Activated B cell treated with CpG ODN at 0.5 μM for 24 hours (primary cell): Measurements from ENCODE around the gene GOLGA6L9. TPM values are rescaled to one million over a fixed set of nuclear protein-coding genes. Genes with fewer than 3 reads are reported as not detected.

Source experiments
- total RNA-seq: library from RNA; stranded (reverse); gene quantifications from 2 replicates; pipeline ENCODE4 v1.2.3, GENCODE V29; 2022

Gene GOLGA6L9
- total RNA-seq, 1 donor from 2014 or later = 2.4 TPM

Other genes with a start within 250 kb of the GOLGA6L9 start
- gene EFL1, start 167.1 kb upstream of the GOLGA6L9 start, total RNA-seq = 18.1 and 19.0 TPM in 2 replicates
- gene SAXO2, start 167.0 kb upstream of the GOLGA6L9 start, total RNA-seq = 15.2 and 24.9 TPM in 2 replicates
- gene GOLGA6L10, start 80.3 kb upstream of the GOLGA6L9 start, total RNA-seq = 1.2 and 1.4 TPM in 2 replicates
- 3,227 and 3,822 TPM in 2 replicates for gene RPS17, start 110.6 kb downstream of the GOLGA6L9 start, total RNA-seq
- not detected in 2 replicates for gene CPEB1, start 217.5 kb downstream of the GOLGA6L9 start, total RNA-seq